ENCODE data around the gene RNF7.

DNA sequence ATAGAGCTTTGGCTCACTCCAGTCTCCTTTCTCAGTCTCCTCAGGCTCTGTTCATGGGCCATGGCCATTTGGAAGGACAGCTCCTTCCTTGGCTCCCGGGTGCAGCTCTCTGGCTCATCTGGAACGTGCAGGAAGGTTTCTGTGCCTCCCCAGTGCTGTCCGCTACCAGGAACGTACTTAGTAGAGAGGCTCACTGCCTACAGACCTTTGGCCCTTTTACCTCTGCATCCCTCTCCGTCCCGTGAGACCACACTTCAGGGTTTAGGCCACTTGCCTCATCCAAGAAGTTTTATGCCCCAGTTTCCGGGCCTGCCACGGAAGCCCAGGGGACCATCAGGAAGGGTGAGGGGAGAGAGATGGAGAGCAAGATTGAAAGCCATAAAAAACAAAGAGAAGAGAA is 46.0 kb downstream of the RNF7 start:
- TF ChIP-seq EZH2 (optimal IDR thresholded peaks at IDR 0.05; ENCODE audit: low read depth, low read length) (no peak), EZH2phosphoT487 (IDR thresholded peaks at IDR 0.05; ENCODE audit: low read length) (no peak)
- TF ChIP-seq, protein P1, sequence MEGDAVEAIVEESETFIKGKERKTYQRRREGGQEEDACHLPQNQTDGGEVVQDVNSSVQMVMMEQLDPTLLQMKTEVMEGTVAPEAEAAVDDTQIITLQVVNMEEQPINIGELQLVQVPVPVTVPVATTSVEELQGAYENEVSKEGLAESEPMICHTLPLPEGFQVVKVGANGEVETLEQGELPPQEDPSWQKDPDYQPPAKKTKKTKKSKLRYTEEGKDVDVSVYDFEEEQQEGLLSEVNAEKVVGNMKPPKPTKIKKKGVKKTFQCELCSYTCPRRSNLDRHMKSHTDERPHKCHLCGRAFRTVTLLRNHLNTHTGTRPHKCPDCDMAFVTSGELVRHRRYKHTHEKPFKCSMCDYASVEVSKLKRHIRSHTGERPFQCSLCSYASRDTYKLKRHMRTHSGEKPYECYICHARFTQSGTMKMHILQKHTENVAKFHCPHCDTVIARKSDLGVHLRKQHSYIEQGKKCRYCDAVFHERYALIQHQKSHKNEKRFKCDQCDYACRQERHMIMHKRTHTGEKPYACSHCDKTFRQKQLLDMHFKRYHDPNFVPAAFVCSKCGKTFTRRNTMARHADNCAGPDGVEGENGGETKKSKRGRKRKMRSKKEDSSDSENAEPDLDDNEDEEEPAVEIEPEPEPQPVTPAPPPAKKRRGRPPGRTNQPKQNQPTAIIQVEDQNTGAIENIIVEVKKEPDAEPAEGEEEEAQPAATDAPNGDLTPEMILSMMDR (IDR thresholded peaks at IDR 0.05; ENCODE audit: low read length), result no peak
